ENCODE measurements around the gene PLA1A. TPM values are rescaled to one million over a fixed set of nuclear protein-coding genes. Genes with fewer than 3 reads are reported as not detected.

The PLA1A gene
- total and polyA plus RNA-seq, 10 of the 15 experiments (the other 5 are each of a cell fraction or from before 2014, with no cell fraction given), result 2.9 to 106 (median 4.8) TPM

DNA sequence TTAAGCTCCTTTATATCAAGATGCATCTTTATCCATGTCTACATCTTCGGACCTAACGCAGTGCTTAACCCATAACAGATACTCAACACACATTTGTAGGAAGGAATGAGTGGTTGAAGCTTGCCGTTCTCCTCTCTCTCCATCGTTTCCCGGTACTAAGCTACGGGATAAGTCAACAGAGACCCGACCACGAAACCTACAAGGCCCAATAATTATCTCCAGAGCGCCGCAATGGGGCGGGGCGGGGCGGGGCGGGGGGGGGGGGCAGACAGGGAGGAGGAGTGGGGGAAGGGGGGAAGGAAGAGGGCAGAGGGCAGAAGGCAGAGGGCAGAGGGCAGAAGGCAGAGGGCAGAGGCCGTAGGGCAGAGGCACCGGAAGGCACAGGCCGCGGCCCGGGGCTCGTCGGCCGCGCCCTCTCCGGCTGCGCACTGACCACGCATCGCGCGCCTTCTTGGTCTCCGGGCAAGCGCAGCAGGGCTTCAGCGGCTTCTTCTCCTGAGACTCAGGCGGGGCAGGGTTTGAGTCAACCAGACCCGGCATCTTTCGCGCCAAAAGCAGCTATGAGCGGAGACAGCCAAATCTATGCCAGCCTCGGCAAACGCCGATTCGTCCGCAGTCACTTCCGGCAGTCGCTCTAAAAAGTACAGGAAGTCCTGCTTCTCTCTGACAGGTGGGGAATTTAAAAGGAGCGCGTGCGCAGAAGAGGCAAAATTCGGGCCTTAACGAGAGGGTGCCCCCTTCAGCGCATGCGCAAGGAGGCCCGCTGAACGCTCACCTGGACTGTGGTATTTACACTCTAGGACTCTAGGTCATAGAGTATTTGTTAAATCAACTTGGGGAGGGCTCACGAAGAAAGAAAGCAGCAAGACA lies 79.3 kb downstream of the PLA1A start, which contains the start of gene COX17:
Gene COX17, minus strand, starts transcription at position 636 of the 870 bp plus-strand sequence. Its CDS starts 96 bp downstream, at position 540.
- Histone ChIP-seq H3K9me3 (replicated peaks; ENCODE audit: control insufficient read depth, insufficient read depth, low read length) (no peaks in the 10 kb centered on the region), H3K9ac (ENCODE audit: control insufficient read depth, insufficient read depth, low read length) (peak within 1 kb of the TSS; percentile 92), H3K79me2 (ENCODE audit: control insufficient read depth, insufficient read depth, low read length) (peaks cover 46% of the 10 kb centered on the region), H4K20me1 (ENCODE audit: control insufficient read depth, insufficient read depth) (no peaks in the 10 kb centered on the region), H3K36me3 (ENCODE audit: control insufficient read depth in 2 of 2, insufficient read depth in 2 of 2, low read length in 1 of 2) (peaks cover 3 to 8% of the 10 kb centered on the region in 2 experiments; a peak in 3 of 4 replicates), H2AFZ (ENCODE audit: control insufficient read depth, low read depth, low read length) (peak within 1 kb of the TSS; percentile 86), H3K4me1 (ENCODE audit: control insufficient read depth, insufficient read depth, low read length) (peaks cover 6% of the 10 kb centered on the region), H3K4me3 (peak within 1 kb of the TSS; percentile 90), H3K27ac (ENCODE audit: control insufficient read depth, insufficient read depth) (peak within 1 kb of the TSS; percentile 95), H3K27me3 (replicated peaks in 1 of 2; ENCODE audit: control insufficient read depth in 2 of 2, insufficient read depth in 2 of 2, low read length in 1 of 2) (no peaks in the 10 kb centered on the region), H3K4me2 (ENCODE audit: control insufficient read depth, insufficient read depth) (peak within 1 kb of the TSS; percentile 93)
- ChIA-PET CTCF (interaction anchor here (0.5 to 12.2 kb wide), 10 partner anchors 10 to 436 kb away, joined by 3 to 296 read pairs (median 6); no protein-coding TSS in a partner anchor), POLR2A (interaction anchor here (0.7 to 8.3 kb wide), 15 partner anchors 8 to 215 kb away, joined by 3 to 104 read pairs (median 4); partner anchors contain the start of genes ADPRH and CD80), SMC1A (ENCODE audit: uncharacterized antibody, unreplicated experiment) (interaction anchor here (0.5 to 14.0 kb wide), 21 partner anchors 11 to 236 kb away, joined by 3 to 329 read pairs (median 4); partner anchors contain the start of genes CD80 and TIMMDC1), RAD21 (ENCODE audit: unreplicated experiment) (interaction anchor here (1.0 to 6.6 kb wide), 16 partner anchors 10 to 383 kb away, joined by 3 to 147 read pairs (median 4); partner anchors contain the start of genes ARHGAP31, CD80 and PLA1A)
- ATAC-seq (peak; percentile 88), DNase-seq (ENCODE audit: low read depth, low spot score) (peak; percentile 99), FAIRE-seq (peak; percentile 92)
- under 1% methylated on average over 48 of the region's 54 CpGs for WGBS (ENCODE audit: insufficient coverage, insufficient replicate concordance, low lambda C conversion rate, missing lambda C conversion rate)
- in situ Hi-C loops (cut with MboI), result loop anchor here (5.0 to 25.0 kb wide), 2 partner anchors 80 to 390 kb away; partner anchors contain the start of genes ARHGAP31 and PLA1A
- intact Hi-C loops (cut with micrococcal nuclease; ENCODE audit: unreplicated experiment), result loop anchor here (1.0 to 2.0 kb wide), 5 partner anchors 38 to 214 kb away; partner anchors contain the start of genes CD80 and TMEM39A
- BruUV-seq (replicated peaks), result no TSS peak
- TF ChIP-seq, protein P1, sequence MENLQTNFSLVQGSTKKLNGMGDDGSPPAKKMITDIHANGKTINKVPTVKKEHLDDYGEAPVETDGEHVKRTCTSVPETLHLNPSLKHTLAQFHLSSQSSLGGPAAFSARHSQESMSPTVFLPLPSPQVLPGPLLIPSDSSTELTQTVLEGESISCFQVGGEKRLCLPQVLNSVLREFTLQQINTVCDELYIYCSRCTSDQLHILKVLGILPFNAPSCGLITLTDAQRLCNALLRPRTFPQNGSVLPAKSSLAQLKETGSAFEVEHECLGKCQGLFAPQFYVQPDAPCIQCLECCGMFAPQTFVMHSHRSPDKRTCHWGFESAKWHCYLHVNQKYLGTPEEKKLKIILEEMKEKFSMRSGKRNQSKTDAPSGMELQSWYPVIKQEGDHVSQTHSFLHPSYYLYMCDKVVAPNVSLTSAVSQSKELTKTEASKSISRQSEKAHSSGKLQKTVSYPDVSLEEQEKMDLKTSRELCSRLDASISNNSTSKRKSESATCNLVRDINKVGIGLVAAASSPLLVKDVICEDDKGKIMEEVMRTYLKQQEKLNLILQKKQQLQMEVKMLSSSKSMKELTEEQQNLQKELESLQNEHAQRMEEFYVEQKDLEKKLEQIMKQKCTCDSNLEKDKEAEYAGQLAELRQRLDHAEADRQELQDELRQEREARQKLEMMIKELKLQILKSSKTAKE (IDR thresholded peaks at IDR 0.05; ENCODE audit: low read depth, poor library complexity, severe bottlenecking), result no peak
- TF ChIP-seq ELK1 (IDR thresholded peaks at IDR 0.05; ENCODE audit: low read depth, low read length) (peak; percentile 54; the same call in 1 of the 2 replicates), MEF2B (IDR thresholded peaks at IDR 0.05; ENCODE audit: partially characterized antibody, poor library complexity, severe bottlenecking) (no peak), ZZZ3 (IDR thresholded peaks at IDR 0.05; ENCODE audit: control insufficient read depth, insufficient read length, low read depth) (no peak), CHD2 (IDR thresholded peaks at IDR 0.05; ENCODE audit: borderline replicate concordance, low read depth, low read length) (no peak), EZH2 (IDR thresholded peaks at IDR 0.05; ENCODE audit: borderline replicate concordance, control insufficient read depth, low read depth, low read length) (no peak), NBN (IDR thresholded peaks at IDR 0.05) (peak; percentile 70; the same call in 1 of the 2 replicates), POLR2AphosphoS5 (IDR thresholded peaks at IDR 0.05; ENCODE audit: low read length) (peak; percentile 82), ZBED1 (IDR thresholded peaks at IDR 0.05; ENCODE audit: borderline replicate concordance) (no peak; the same call in 1 of the 2 replicates), ZNF274 (IDR thresholded peaks at IDR 0.05; ENCODE audit: insufficient read depth, insufficient read length) (no peak), YY1 (IDR thresholded peaks at IDR 0.05; ENCODE audit: low read depth, low read length) (0 out of 2 replicates have a peak, but pooled peaks have one; percentile 37), KLF5 (IDR thresholded peaks at IDR 0.05; ENCODE audit: partially characterized antibody) (peak; percentile 87), SPI1 (IDR thresholded peaks at IDR 0.05; ENCODE audit: borderline replicate concordance, insufficient read depth, low read depth, low read length) (no peak), NRF1 (conservative IDR thresholded peaks at IDR 0.05; ENCODE audit: low read depth, low read length) (peak; percentile 94), CBX5 (IDR thresholded peaks at IDR 0.05; ENCODE audit: low read depth) (0 out of 2 replicates have a peak, but pooled peaks have one; percentile 19)
- TF ChIP-seq, protein P2, sequence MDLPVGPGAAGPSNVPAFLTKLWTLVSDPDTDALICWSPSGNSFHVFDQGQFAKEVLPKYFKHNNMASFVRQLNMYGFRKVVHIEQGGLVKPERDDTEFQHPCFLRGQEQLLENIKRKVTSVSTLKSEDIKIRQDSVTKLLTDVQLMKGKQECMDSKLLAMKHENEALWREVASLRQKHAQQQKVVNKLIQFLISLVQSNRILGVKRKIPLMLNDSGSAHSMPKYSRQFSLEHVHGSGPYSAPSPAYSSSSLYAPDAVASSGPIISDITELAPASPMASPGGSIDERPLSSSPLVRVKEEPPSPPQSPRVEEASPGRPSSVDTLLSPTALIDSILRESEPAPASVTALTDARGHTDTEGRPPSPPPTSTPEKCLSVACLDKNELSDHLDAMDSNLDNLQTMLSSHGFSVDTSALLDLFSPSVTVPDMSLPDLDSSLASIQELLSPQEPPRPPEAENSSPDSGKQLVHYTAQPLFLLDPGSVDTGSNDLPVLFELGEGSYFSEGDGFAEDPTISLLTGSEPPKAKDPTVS (IDR thresholded peaks at IDR 0.05; ENCODE audit: low read depth, low read length), result no peak

Data from GM12878 (cell line).